Activated CD8-positive, alpha-beta memory T cell treated with anti-CD3 and anti-CD28 coated beads for 36 hours (primary cell): ENCODE measurements around the gene GRIN2D. TPM values are rescaled to one million over a fixed set of nuclear protein-coding genes. Genes with fewer than 3 reads are reported as not detected.
"Not testable (repeated sequence)": the region's sequence is repeated elsewhere in the genome, so short reads cannot be mapped to it uniquely, and the experiment has no call there.

Experiments used
- CTCF ChIA-PET: fragments of 350-600 bp; sonication (Branson Sonifier 250); formaldehyde crosslinking; loops from one replicate; lab custom pipeline; 2021; ENCODE audit warnings: antibody characterized with exemption; lab: Charles Lee
- POLR2A ChIA-PET: fragments of 350-600 bp; sonication (Branson Sonifier 250); formaldehyde crosslinking; loops from one replicate; lab custom pipeline; 2021; ENCODE audit warnings: antibody characterized with exemption; lab: Charles Lee
- total RNA-seq, 2 experiments: library from RNA; stranded (reverse); gene quantifications; one replicate each; pipeline ENCODE4 v1.2.3, GENCODE V29; 2021

Gene GRIN2D
- total RNA-seq, 2 experiments from 2014 or later, result 0.15 to 0.17 TPM

GRCh38 chr19:48365602-48366001, 27.9 kb upstream of the GRIN2D start:
- ChIA-PET CTCF (interaction anchor here (0.9 to 2.7 kb wide), 3 partner anchors 10 to 26 kb away, joined by 3 to 10 read pairs (median 8); partner anchors contain the start of gene KDELR1), POLR2A (no interaction called here)

DNA sequence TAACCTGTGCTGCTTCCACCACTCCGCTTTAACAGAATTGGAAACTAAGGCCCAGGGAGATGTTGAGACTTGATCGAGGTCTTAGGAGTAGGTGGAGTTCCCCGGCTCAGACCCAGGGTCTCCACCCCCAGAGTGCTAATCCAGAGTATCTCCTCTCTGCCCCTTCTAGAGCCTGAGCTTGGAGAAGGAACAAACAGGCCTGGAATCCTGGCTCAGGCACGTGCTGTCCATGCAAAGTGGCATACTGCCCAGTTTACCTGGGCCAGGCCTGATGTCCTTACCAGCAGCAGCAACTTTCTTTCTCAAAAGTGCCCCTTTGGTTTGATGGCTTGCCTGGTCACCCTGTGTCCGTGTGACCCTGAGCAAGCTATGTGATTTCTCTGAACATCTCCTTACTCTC, 25.6 kb upstream of the GRIN2D start:
- ChIA-PET POLR2A (no interaction called here), CTCF (no interaction called here)

GRCh38 chr19:48368936-48369335, 24.5 kb upstream of the GRIN2D start:
- CTCF ChIA-PET, result no interaction called here
- POLR2A ChIA-PET, result no interaction called here

- POLR2A ChIA-PET, result interaction anchor here (0.6 kb wide), 1 partner anchor 749 kb away, joined by 3 read pairs; no protein-coding TSS in a partner anchor
- CTCF ChIA-PET, result interaction anchor here (0.8 to 1.4 kb wide), 2 partner anchors 20 kb away, joined by 3 to 9 read pairs; partner anchors contain the start of gene KDELR1
Observed at GRCh38 chr19:48370955-48371354, 22.5 kb upstream of the GRIN2D start.

DNA sequence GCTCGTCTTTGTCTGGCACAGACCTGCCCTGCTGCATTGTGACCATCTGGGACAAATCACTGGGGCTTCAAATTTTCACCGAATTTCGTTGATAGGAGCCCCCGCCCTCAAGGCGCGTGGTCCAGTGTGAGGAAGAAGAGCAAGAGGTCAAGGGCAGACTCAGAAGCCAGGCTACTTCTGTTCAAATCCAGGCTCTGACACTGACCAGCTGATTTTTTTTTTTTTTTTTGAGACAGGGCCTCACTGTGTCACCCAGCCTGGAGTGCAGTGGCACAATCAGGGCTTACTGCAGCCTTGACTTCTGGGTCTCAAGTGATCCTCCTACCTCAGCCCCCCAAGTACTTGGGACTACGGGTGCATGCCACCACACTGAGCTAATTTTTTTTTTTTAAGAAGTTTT, 22.1 kb upstream of the GRIN2D start:
- POLR2A ChIA-PET, result interaction anchor here (0.6 kb wide), 1 partner anchor 749 kb away, joined by 3 read pairs; no protein-coding TSS in a partner anchor
- CTCF ChIA-PET, result interaction anchor here (0.7 to 1.4 kb wide), 3 partner anchors 20 to 180 kb away, joined by 3 to 9 read pairs (median 3); partner anchors contain the start of gene KDELR1

DNA sequence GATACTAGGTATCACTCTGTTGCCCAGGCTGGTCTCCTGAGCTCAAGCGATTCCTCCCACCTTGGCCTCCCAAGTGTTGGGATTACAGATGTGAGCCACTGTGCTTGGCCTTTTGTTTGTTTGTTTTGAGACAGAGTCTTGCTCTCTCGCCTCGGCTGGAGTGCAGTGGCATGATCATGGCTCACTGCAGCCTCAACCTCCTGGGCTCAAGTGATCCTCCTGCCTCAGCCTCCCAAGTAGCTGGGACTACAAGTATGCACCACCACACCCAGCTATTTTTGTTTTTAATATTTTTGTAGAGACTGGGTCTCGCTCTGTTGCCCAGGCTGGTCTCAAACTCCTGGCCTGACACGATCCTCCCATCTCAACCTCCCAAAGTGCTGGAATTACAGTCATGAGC, 21.7 kb upstream of the GRIN2D start:
- POLR2A ChIA-PET, result not testable (repeated sequence)
- CTCF ChIA-PET, result interaction anchor here (0.7 to 1.4 kb wide), 3 partner anchors 20 to 180 kb away, joined by 3 to 9 read pairs (median 3); partner anchors contain the start of gene KDELR1

DNA sequence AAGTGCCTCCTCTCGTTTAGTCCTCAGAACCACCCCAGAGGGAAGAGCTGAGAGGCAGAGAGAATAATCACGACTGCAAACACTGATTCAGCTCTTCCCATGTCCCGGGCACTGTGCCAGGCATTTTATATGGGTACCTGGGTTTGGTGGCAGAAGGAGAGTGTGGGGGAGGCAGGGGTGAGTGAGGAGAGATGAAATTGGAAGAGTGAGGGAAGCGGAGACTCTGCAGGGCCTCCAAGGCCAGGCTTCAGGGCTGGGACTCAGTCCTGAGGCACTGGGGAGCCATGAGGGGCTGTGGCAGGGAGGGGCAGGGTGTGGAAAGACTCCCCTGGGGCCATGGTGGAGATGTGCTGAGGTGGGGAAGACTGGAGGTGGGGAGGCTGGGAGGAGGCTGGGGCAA, 20.6 kb upstream of the GRIN2D start:
- POLR2A ChIA-PET, result interaction anchor here (0.6 kb wide), 1 partner anchor 66 kb away, joined by 3 read pairs; no protein-coding TSS in a partner anchor
- CTCF ChIA-PET, result interaction anchor here (0.7 kb wide), 1 partner anchor 19 kb away, joined by 3 read pairs; the partner anchor contains the start of gene KDELR1

GRCh38 chr19:48373567-48373966, 19.9 kb upstream of the GRIN2D start:
- ChIA-PET CTCF (interaction anchor here (0.7 kb wide), 1 partner anchor 18 kb away, joined by 3 read pairs; the partner anchor contains the start of gene KDELR1), POLR2A (interaction anchor here (0.7 kb wide), 1 partner anchor 45 kb away, joined by 6 read pairs; no protein-coding TSS in a partner anchor)

DNA sequence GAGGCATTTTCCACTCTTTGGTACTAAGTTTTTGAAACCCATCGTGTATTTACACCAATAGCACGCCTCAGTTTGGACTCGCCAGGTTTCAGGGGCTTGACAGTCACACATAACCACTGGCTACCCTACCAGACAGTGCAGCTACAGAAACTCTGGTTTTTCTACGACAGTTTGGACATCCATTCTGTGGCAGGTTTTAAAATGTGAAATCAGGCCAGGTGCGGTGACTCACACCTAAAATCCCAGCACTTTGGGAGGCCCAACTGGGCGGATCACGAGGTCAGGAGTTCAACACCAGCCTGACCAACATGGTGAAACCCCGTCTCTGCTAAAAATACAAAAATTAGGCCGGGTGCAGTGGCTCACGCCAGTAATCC, 15.3 kb upstream of the GRIN2D start:
- ChIA-PET POLR2A (no interaction called here), CTCF (interaction anchor here (0.7 kb wide), 1 partner anchor 231 kb away, joined by 4 read pairs; no protein-coding TSS in a partner anchor)

DNA sequence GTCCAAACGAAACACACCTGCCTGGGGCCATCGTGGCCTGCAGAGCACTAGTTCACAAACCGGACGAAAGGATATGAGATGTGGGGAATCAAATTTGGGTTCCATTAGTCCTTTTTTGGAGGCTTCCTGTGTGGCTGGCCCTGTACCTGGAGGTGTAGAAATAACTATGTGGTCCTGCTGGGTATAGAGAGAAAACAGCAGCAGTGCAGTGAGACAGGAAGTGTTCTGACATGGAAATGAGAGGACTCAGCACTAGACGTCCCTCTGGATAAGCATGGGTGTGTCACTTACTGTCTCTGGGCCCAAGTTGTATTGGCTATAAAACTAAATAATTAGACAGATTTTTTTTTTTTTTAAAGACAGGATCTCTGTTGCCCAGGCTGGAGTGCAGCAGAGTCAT, 14.4 kb upstream of the GRIN2D start:
- ChIA-PET POLR2A (no interaction called here), CTCF (interaction anchor here (1.0 kb wide), 1 partner anchor 12 kb away, joined by 3 read pairs; the partner anchor contains the start of gene KDELR1)

- POLR2A ChIA-PET, result interaction anchor here (0.6 kb wide), 1 partner anchor 39 kb away, joined by 6 read pairs; no protein-coding TSS in a partner anchor
- CTCF ChIA-PET, result interaction anchor here (1.7 kb wide), 1 partner anchor 17 kb away, joined by 3 read pairs; the partner anchor contains the start of gene SYNGR4
Observed at GRCh38 chr19:48381178-48381950, 12.1 kb upstream of the GRIN2D start.

DNA sequence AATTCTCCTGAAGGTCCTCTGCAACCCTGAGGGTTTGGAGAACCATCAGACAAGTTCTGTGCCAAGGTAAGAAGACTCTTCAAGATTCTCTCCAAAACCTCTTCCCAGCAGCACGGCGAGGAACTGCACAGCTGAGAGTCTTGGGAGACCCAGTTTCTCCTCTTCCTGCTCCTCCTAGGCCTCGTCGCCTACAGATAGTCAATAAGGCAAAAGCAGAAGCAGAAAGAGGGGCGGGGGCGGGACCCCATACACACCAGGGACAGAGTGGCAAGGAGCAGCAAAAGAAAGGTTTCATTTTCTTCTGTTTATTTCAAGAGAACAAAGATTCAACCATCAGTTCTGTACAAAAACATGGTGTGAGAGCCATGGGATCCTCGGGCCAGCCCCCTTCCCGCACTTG, 11.2 kb upstream of the GRIN2D start:
- ChIA-PET CTCF (no interaction called here), POLR2A (no interaction called here)

DNA sequence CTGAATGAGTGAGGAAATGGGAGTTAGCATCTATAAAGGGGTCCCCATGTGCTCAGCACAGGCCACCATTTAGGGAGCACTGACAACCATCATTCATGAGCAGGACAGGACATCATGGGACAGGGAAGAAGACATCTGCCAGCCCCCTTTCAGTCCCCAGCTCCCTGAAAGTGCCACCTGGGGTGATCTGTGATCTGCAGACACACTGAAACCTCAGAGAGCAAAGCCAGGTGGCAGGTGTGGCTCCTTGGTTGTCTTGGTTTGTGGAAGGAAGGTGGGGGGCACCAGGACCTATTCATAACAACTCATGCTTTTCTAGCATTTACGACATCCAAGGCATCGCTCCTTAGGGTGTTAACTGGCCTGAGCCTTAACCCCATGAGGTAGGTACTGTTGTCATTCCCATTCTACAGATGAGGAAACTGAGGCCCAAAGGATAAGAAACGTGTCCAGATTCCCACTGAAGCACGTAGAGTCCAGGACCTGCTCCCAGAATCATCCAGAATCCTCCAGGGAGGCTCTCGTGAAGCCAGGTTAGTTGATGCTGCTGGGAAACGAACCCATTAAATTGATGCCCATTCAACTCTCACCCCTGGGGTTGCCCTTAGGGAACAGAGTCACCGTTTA, 7.9 kb upstream of the GRIN2D start:
- ChIA-PET CTCF (interaction anchor here (1.2 kb wide), 1 partner anchor 11 kb away, joined by 4 read pairs; no protein-coding TSS in a partner anchor), POLR2A (interaction anchor here (1.0 kb wide), 1 partner anchor 10 kb away, joined by 3 read pairs; no protein-coding TSS in a partner anchor)

DNA sequence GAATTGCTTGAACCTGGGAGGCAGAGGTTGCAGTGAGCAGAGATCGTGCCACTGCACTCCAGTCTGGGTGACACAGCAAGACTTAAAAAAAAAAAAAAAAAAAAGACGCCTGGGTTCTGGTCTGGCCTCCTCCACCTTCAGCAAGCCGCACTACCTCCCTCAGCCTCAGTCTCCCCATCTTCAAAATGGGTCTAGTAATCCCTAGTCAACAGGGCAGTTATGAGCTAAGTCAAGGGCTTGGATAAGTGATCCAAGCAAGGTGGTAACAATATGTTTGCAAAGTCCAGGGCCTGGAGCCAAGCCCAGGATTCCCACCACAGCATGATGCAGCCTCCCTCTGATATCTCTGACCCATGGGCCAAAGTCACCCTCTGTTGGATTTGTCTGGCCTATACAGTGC, 6.5 kb upstream of the GRIN2D start:
- POLR2A ChIA-PET, result no interaction called here
- CTCF ChIA-PET, result interaction anchor here (0.7 kb wide), 2 partner anchors 115 to 180 kb away, joined by 3 read pairs; no protein-coding TSS in a partner anchor

DNA sequence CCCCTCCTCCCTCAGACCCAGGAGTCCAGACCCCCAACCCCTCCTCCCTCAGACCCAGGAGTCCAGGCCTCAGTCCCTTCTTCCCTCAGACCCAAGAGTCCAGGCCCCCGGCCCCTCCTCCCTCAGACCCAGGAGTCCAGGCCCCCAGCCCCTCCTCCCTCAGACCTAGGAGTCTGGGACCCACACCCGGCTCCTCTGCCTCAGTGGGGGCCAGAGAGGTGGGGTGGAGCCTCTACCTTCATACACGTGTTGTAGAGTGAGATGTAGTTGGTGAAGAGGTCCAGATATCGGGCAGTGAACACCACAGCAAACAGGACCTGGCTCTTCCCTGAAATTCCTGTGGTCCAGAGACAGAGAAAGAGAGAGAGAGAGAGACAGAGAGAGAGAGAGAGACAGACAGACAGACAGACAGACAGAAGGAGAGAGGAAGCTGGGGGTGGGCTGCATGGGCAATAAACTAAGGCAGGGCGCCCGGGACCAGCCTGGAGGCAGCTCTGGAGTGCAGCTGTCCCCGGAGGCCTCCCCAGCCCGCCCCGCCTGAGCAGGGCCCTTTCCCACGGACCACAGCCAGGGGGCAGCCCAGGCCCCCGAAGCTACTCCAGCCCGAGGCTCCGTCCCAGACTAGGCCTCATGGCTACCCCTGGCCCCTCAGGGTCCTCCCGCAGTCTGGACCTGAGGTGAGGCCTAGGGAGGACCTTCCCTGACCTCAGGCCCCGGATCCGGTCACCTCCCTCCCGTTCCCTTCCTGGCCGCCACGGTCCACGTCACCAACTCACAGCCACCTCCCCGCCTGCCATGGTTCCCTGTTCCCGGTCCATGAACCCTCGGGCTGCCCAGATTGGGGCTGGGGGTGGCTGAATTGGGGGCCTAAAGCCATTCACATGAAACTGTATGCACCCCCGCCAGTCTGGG, 3.0 kb upstream of the GRIN2D start:
- CTCF ChIA-PET, result interaction anchor here (0.5 to 2.1 kb wide), 20 partner anchors 10 to 124 kb away, joined by 3 to 11 read pairs (median 5); partner anchors contain the start of genes SYNGR4 and TMEM143
- POLR2A ChIA-PET, result interaction anchor here (1.1 kb wide), 1 partner anchor 26 kb away, joined by 5 read pairs; the partner anchor contains the start of genes SYNGR4 and TMEM143

DNA sequence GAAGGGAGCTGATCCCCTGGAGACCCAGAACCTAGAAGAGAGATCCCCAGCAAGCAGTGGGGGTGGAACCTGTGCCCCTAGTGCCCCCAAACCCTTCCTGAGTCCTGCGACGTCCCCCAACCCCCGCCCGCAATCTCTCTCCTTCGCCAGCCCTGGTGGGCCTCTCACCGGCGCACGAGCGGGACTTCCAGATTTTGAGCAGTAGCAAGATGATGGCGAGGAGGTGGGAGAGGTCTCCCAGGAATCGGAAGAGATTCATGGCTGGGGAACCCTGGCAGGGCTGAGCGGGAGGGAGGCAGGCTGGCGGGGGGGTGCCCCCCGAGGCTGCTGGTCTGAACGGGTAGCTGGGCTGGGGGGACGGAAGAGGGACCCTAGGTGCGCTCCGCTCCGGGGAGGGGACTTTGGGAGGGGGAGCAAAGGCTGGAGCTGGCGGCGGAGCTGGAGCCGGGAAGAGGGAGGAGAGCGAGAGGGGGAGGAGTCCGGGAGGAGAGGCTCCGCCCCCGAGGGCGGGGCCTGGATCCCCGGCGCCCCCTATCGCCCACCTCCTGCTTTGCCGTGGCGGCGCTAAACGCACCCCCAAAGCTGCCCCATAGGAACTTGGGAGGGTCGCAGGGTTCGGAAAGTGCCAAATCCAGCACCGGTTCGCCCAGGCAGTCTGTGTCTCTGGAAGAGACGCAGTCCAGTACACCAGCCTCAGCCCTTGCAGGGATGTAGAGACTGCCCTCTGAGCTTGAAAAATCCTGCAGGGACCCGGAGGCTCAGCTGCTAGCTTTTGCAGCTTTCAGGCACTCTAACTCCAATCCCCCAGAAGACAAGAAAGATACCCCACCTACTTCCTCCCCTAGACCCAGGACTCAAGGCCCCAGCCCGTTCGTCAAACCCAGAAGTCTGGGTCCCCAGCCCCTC, 2.1 kb upstream of the GRIN2D start, which contains the start of gene KDELR1:
KDELR1 (minus strand) TSS at position 452 of the 906 bp plus-strand sequence; CDS start at position 259, 193 bp downstream.
- CTCF ChIA-PET, result interaction anchor here (0.5 to 2.1 kb wide), 23 partner anchors 9 to 123 kb away, joined by 3 to 11 read pairs (median 5); partner anchors contain the start of genes GRWD1, SYNGR4 and TMEM143

GRCh38 chr19:48392006-48392344, 1.5 kb upstream of the GRIN2D start:
- ChIA-PET POLR2A (interaction anchor here (1.1 kb wide), 1 partner anchor 28 kb away, joined by 5 read pairs; the partner anchor contains the start of genes SYNGR4 and TMEM143), CTCF (interaction anchor here (0.6 to 2.1 kb wide), 19 partner anchors 9 to 122 kb away, joined by 3 to 11 read pairs (median 5); partner anchors contain the start of genes GRWD1, SYNGR4 and TMEM143)

More for the DNA sequence above, 2.1 kb upstream of the GRIN2D start, which contains the start of gene KDELR1:
- POLR2A ChIA-PET, result interaction anchor here (0.7 to 1.1 kb wide), 2 partner anchors 27 to 52 kb away, joined by 3 to 5 read pairs; partner anchors contain the start of genes SYNGR4 and TMEM143
